NK-92 treated with Interleukin-12 subunit alpha and Interleukin-12 subunit beta, amount 100 ng/mL, for 24 hours (cell line): ENCODE data around the gene TFB2M.

Experiments used
- DNase-seq: peaks from one replicate; lab custom pipeline; 2025; lab: John Stamatoyannopoulos, UW

The TFB2M gene

GRCh38 chr1:246552110-246552509, 14.0 kb downstream of the TFB2M start:
- no peak for DNase-seq

- no peak for DNase-seq
Observed at GRCh38 chr1:246550402-246550801, 15.7 kb downstream of the TFB2M start.

GRCh38 chr1:246549665-246550064, 16.4 kb downstream of the TFB2M start:
- no peak for DNase-seq

- DNase-seq, result no peak
Observed at GRCh38 chr1:246544001-246544400, 22.1 kb downstream of the TFB2M start.

- DNase-seq, result no peak
Observed at GRCh38 chr1:246540738-246541491, 25.1 kb downstream of the TFB2M start.

- DNase-seq, result no peak
Observed at GRCh38 chr1:246537887-246538286, 28.2 kb downstream of the TFB2M start.

- DNase-seq, result no peak
Observed at GRCh38 chr1:246537441-246537840, 28.6 kb downstream of the TFB2M start.

- DNase-seq, result no peak
Observed at GRCh38 chr1:246534114-246534513, 31.9 kb downstream of the TFB2M start.

- DNase-seq, result no peak
Observed at GRCh38 chr1:246533371-246533905, 32.6 kb downstream of the TFB2M start.

- no peak for DNase-seq
Observed at GRCh38 chr1:246532519-246532918, 33.5 kb downstream of the TFB2M start.

- DNase-seq, result no peak
Observed at GRCh38 chr1:246530482-246530881, 35.6 kb downstream of the TFB2M start.

- DNase-seq, result no peak
Observed at GRCh38 chr1:246528933-246529731, 36.9 kb downstream of the TFB2M start.

- DNase-seq, result peak; percentile 45
Observed at GRCh38 chr1:246527402-246528088, 38.5 kb downstream of the TFB2M start.

GRCh38 chr1:246526915-246527314, 39.1 kb downstream of the TFB2M start:
- DNase-seq, result no peak

- no peak for DNase-seq
Observed at GRCh38 chr1:246526380-246526779, 39.7 kb downstream of the TFB2M start.

GRCh38 chr1:246519514-246519913, 46.5 kb downstream of the TFB2M start:
- DNase-seq, result no peak

- no peak for DNase-seq
Observed at GRCh38 chr1:246518456-246519205, 47.4 kb downstream of the TFB2M start.

- DNase-seq, result no peak
Observed at GRCh38 chr1:246517391-246517790, 48.7 kb downstream of the TFB2M start.

- DNase-seq, result no peak
Observed at GRCh38 chr1:246516126-246516525, 49.9 kb downstream of the TFB2M start.

GRCh38 chr1:246515390-246516005, 50.6 kb downstream of the TFB2M start:
- DNase-seq, result no peak

GRCh38 chr1:246513619-246514343, 52.3 kb downstream of the TFB2M start:
- no peak for DNase-seq
